GM19240 (cell line): ENCODE measurements around the gene TIGAR.

ENCODE experiments used
- DNase-seq: peaks from one replicate; pipeline ENCODE4 v3.0.0; 2011; ENCODE audit warnings: low spot score; ENCODE audit not compliant: insufficient read length

TIGAR gene

GRCh38 chr12:4378772-4379171, 57.8 kb downstream of the TIGAR start:
- no peak for DNase-seq

- DNase-seq = no peak
These were observed 58.4 kb downstream of the TIGAR start, which contains the start of gene FGF23 for GRCh38 chr12:4379405-4379804. Gene FGF23 (minus strand): TSS chr12:4379712. CDS start chr12:4379582, 130 bp downstream.

- no peak for DNase-seq
These were observed 59.3 kb downstream of the TIGAR start for GRCh38 chr12:4380332-4380731.

- no peak for DNase-seq
These were observed 62.4 kb downstream of the TIGAR start for GRCh38 chr12:4383304-4383865.

GRCh38 chr12:4386801-4387200, 65.8 kb downstream of the TIGAR start:
- DNase-seq = no peak

GRCh38 chr12:4387607-4388006, 66.6 kb downstream of the TIGAR start:
- no peak for DNase-seq

- no peak for DNase-seq
These were observed 67.0 kb downstream of the TIGAR start for GRCh38 chr12:4388032-4388431.

- no peak for DNase-seq
These were observed 67.6 kb downstream of the TIGAR start for GRCh38 chr12:4388662-4389061.

GRCh38 chr12:4392223-4392742, 71.3 kb downstream of the TIGAR start:
- DNase-seq = no peak

- DNase-seq = no peak
These were observed 72.2 kb downstream of the TIGAR start for GRCh38 chr12:4393211-4393610.

- DNase-seq = no peak
These were observed 74.8 kb downstream of the TIGAR start for GRCh38 chr12:4395818-4396217.

GRCh38 chr12:4401117-4401516, 80.1 kb downstream of the TIGAR start:
- no peak for DNase-seq

GRCh38 chr12:4402996-4403395, 82.0 kb downstream of the TIGAR start:
- DNase-seq = no peak
